Right renal cortex interstitium (tissue), 3 donors: Measurements from ENCODE around the gene FMN1. TPM values are rescaled to one million over a fixed set of nuclear protein-coding genes. Genes with fewer than 3 reads are reported as not detected.

Experiments used
- DNase-seq, 3 donors: peaks; one replicate each; pipeline ENCODE4 v3.0.0-alpha.2; 2013; ENCODE audit warnings: low read depth in 3 of 3, low spot score in 2 of 3
- polyA plus RNA-seq, 3 donors: library from polyadenylated mRNA; unstranded; fragments of 120-200 nt; gene quantifications; one replicate each; pipeline ENCODE4 v1.2.1, GENCODE V29; 2013; ENCODE audit not compliant: insufficient read length in 3 of 3

FMN1 gene
- polyA plus RNA-seq, 3 donors, result 14.2 to 18.6 (median 16.4) TPM

- DNase-seq, result no peak
Observed at GRCh38 chr15:33155691-33156420, 38.7 kb downstream of the FMN1 start.

DNA sequence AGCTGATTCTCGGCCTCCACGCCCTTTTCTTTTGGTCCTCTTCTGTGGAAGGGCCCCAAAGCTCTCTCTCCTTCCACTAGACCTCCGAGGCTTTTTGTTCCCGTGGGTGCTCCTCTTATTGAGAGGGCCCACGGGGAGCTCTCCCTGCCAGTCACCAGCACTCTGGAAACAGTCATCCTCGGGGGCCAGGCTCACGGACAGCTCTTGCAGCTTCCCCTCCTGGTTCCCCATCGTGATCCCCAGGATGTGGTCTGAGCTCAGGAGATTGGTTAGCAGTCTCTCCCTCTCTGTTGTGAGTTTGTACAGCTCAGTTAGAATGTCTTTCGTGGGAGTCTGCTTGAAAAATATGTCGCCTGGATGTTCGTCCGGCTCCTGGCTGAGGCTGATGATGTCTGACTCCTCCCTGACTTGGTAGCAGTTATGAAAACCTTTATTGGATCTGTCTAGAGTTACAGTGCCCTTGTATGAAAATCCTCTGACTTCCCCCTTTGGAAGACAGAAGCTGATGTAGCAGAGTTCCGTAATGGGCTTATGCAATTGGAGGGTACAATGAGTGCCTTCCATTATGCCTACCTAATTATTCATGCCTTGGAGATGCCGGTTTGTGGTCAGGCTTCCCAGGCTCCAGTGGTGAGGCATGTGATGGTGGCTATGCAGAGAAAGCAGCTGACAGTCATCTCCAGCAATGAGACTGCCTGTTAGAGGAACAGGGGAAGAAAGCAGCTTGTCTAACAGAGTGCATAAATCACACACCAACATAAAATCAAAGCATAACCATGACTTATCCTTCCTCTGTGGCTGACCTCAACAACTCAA, 40.0 kb downstream of the FMN1 start:
- no peak for DNase-seq

- DNase-seq, result no peak
Observed at GRCh38 chr15:33153548-33153947, 41.0 kb downstream of the FMN1 start.

DNA sequence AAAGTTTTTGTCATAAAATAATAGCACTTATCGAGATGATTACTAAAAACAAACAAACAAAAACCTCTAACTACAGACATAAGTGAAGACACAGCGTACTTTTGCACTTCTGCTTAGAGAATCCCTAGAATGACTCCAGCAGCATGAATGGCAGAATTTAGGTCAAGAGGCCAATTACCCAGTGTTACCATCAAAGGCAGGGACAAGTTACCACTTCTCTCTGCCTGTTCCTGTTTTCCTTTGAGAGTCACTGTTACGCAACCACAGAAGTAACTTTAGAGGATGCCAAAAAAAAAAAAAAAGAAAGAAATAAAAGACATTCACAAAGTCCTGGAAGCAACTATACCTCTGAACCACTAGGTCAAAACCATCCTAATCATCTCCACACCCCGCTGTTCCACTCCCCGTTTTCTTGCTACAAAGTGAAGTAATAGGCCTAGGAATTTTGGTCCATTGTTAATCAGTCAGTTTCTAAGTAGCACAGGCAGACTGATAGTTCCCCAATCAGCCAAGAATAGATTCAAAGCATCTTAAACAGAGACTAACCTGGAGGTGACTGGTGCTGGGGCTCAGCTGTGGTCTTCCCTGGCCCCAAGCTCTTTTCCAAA, 41.9 kb downstream of the FMN1 start:
- no peak for DNase-seq

DNA sequence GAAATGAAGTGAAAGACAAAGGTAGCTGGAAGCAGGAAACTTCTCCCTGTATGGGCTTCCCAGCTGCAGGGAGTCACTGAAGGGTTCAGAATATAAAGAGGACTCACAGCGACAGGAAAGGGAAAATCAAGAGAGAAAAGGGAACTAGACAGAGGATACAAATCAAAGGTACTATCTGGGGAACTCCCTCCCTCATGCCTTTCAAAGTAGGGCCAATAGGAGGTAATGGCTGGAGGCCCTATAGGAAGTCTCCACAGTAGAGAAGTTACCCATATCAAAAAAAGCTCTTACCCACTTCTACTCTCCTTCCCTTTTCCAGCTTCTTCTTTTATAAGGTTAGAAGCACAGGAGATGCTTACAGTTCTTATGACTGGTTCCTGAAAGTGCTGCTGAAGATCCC, 43.5 kb downstream of the FMN1 start:
- DNase-seq, result no peak

DNA sequence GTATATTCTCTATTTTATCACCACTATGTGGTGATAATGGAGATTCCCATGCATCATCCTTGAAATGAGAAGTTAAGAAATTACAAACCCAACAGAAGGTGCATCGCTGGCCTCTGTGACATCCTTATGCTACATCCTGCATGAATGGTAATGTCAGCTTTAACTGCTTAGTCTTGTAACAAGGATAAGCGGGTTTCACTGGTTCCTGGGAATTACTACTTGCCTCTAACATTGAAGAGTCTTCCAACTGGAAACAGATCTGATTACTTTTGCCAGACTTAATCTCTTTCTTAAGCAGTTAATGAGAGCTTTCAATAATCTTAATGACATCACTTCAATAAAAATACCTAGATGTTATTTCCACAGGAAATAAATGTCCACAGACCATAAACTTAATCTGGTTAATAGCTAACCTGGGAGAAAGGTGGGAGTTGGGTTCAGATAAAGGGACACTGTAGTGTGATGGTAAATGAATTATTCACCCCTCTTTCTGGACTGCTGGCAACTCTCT, 44.0 kb downstream of the FMN1 start:
- DNase-seq, result no peak

- DNase-seq, result no peak
Observed at GRCh38 chr15:33149919-33150318, 44.6 kb downstream of the FMN1 start.

- no peak for DNase-seq
Observed at GRCh38 chr15:33148129-33148751, 46.3 kb downstream of the FMN1 start.

DNA sequence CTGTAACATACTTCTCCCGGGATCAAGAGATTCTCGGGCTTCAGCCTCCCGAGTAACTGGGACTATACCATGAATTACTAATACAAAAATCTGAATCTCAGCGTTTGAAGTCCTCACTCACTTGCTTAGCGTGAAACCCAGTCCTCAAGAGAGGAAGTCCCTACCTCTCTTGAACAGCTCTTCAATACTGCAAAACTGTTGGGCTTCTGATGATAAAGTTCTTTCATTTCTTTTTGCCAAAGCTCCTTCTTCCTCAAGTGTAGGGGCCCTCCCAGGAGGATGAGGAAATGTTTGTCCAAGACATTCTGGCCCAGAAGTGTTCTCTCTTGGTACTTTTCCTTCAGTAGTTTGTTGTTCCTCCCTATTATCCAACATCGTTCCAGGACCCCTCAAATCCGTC, 48.5 kb downstream of the FMN1 start:
- DNase-seq, result no peak

- DNase-seq, result no peak
Observed at GRCh38 chr15:33145447-33145846, 49.1 kb downstream of the FMN1 start.

DNA sequence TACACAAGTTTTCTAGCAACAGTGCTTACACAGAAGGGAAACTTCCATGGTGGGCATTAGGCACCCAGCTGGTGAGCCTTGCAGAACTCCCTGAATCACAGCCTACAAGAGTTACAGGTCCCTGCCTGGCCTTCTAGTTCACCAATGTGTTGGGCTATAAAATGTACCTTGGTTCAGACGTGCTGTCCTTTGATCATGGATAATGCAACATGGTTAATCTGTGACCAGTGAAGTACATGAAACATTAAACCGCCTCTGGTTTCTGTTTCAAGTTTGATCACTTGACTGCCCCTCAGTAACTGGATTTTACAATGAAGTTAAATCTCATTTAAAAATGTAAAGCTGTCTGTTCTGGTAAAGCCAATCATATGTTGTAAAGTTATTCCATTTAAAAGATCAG, 51.8 kb downstream of the FMN1 start:
- DNase-seq, result no peak

DNA sequence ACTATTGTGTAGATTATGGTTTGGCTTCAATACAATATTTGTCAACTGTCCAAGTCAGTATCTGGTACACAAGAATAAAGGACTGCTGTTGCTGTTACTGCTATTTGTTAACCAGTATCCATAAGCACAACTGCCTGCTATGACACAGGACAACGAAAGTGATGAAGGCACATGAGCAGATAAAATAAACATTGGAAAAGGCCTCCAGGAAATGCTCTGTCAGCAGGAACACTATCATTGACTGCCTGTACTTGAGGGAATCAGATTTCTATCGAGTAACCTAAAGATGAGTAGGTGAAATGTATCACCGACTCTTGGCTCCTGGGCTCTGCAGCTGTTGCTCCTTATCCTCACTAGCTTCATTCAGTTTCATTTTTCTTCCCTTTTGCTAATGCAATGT, 56.5 kb downstream of the FMN1 start:
- DNase-seq, result no peak

DNA sequence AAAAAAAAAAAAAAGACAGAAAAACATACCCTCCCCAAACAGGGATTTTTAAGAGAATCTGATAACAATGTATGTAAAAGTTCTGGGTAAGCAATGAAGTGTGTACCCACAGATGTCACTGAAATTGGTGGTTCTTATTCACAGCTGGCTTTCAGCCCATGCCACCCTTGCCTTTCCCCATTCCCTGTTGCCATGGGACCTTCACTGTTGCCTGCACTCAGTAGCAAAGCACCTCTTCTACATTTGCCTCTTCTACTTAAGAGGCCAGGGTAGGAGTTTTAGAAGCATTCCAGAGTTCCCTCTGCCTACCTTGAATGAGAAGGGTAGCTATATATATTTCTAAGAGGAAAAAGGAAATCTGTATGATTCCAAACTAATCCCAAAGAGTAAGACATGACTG, 57.4 kb downstream of the FMN1 start:
- no peak for DNase-seq

DNA sequence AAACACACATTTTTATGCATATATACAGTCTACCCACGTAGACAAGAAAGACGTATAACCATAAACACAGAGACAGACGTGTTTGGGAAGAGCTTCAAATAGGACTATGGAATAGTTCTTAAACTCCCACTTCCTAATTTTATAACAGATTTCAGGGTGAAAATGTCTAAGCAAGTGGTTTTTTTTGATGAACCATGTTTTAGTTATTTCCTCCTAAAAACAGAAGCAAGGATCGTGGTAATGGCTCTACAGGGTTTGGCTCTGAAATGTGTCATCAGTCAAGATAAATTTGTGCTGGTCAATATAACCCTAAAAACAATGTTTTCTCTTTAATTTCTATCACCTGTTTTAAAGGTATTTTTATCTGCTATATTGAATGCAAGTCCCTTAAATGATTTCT, 58.2 kb downstream of the FMN1 start:
- DNase-seq, result no peak

GRCh38 chr15:33135355-33135781, 59.1 kb downstream of the FMN1 start:
- no peak for DNase-seq

GRCh38 chr15:33132722-33133345, 61.7 kb downstream of the FMN1 start:
- peak in 1 of 3 donors; percentile 70 for DNase-seq

DNA sequence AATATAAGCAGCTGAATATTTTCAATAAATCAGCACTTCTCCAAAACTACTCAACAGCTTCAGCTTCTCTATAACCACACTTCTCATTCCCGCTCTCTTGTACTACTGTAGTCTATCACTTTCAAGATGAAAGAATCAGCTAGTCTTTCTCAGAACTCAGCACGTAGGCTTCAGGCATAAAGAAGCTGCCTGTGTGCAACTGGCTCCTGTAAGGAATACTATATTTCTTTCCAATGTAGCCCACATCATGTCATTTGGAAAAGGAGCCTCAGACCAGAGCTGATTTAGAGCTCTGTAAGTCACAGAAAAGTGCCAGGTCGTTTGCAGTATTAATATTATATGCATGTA, 62.3 kb downstream of the FMN1 start:
- no peak for DNase-seq

DNA sequence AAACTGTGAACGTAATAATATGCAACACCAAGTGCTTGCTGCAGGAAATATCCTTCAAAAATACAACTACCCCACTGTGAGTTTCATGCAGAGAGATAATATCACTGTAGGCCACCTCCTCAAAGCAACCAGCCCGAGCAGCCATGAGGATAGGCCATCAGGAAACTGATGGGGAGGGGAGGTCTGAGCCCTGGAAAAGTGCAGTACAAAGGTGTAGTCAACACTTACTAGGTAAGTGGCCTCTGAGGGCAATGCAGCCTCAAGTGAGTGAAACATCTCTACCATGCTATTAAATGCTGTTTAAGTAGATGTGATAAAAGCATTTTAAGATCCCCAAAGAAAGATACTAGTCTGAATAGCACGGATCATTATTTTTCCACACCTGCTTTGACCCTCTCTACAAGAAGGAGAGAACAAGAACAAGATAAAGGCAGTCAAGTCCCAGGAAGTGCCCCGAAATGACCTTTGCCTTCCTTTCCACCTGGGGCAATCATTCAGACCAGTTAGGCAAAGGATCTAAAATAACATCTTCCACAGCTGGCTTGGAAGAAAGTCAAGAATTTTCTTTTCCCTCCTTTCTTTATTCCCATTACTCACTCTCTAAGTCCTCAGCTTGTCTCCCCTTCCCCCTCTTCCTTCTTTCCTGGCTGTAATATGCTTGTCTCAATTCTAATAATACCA, 62.8 kb downstream of the FMN1 start:
- DNase-seq, result no peak

- DNase-seq, result peak; percentile 88 to 93 (median 90)
Observed at GRCh38 chr15:33126559-33127290, 67.8 kb downstream of the FMN1 start.
